HepG2 (cell line): ENCODE measurements around the gene MORN5. TPM values are rescaled to one million over a fixed set of nuclear protein-coding genes. Genes with fewer than 3 reads are reported as not detected.
A peak's percentile ranks its signal among the peaks of the same experiment; 100 is the strongest.

Experiments
- ATAD3A ChIP-seq: sonication (generic); formaldehyde crosslinking; IDR thresholded peaks from 2 replicates; pipeline ENCODE4 v1.4.0; 2020; ENCODE audit warnings: missing genetic modification reagents
- ATF6 ChIP-seq: sonication (generic); formaldehyde crosslinking; conservative IDR thresholded peaks from 2 replicates; pipeline ENCODE4 v1.4.0; 2020; ENCODE audit warnings: missing genetic modification reagents
- CSRNP2 ChIP-seq: sonication (generic); formaldehyde crosslinking; conservative IDR thresholded peaks from 2 replicates; pipeline ENCODE4 v1.8.0; 2022; ENCODE audit warnings: low read depth, missing genetic modification reagents
- EED ChIP-seq: sonication (generic); formaldehyde crosslinking; IDR thresholded peaks from 2 replicates; pipeline ENCODE4 v1.5.0; 2020; ENCODE audit warnings: mild to moderate bottlenecking, missing genetic modification reagents
- FIP1L1 ChIP-seq: fragments of 200-400 bp; formaldehyde crosslinking; IDR thresholded peaks from 2 replicates; pipeline ENCODE4 v1.6.1; 2018; ENCODE audit warnings: low read depth, mild to moderate bottlenecking, low read length, moderate library complexity, borderline replicate concordance; ENCODE audit not compliant: insufficient read depth
- FOXO4 ChIP-seq: sonication (generic); formaldehyde crosslinking; conservative IDR thresholded peaks from 2 replicates; pipeline ENCODE4 v1.8.1; 2023; ENCODE audit warnings: missing genetic modification reagents
- GPN1 ChIP-seq: sonication (generic); formaldehyde crosslinking; IDR thresholded peaks from 2 replicates; pipeline ENCODE4 v1.5.1; 2020; ENCODE audit warnings: missing genetic modification reagents, borderline replicate concordance
- MLLT10 ChIP-seq: sonication (generic); formaldehyde crosslinking; IDR thresholded peaks from 2 replicates; pipeline ENCODE4 v1.4.0; 2020; ENCODE audit warnings: missing genetic modification reagents
- NAIF1 ChIP-seq: sonication (generic); formaldehyde crosslinking; IDR thresholded peaks from 2 replicates; pipeline ENCODE4 v1.5.0; 2020; ENCODE audit warnings: mild to moderate bottlenecking, missing genetic modification reagents, borderline replicate concordance
- SIX1 ChIP-seq: sonication (generic); formaldehyde crosslinking; IDR thresholded peaks from 2 replicates; pipeline ENCODE4 v1.4.0; 2020; ENCODE audit warnings: missing genetic modification reagents, borderline replicate concordance
- STAG1 ChIP-seq: sonication (generic); formaldehyde crosslinking; IDR thresholded peaks from 2 replicates; pipeline ENCODE4 v1.4.0; 2020; ENCODE audit warnings: missing genetic modification reagents
- TBX3 ChIP-seq: fragments of 450-650 bp; IDR thresholded peaks from 2 replicates; pipeline ENCODE4 v1.6.1; 2017; ENCODE audit warnings: antibody characterized with exemption, mild to moderate bottlenecking, inconsistent platforms, borderline replicate concordance
- THAP7 ChIP-seq: sonication (generic); formaldehyde crosslinking; IDR thresholded peaks from 2 replicates; pipeline ENCODE4 v1.8.1; 2023; ENCODE audit warnings: mild to moderate bottlenecking, missing genetic modification reagents
- ZBTB25 ChIP-seq: IDR thresholded peaks from 2 replicates; pipeline ENCODE4 v1.6.1; 2018; ENCODE audit warnings: missing genetic modification reagents
- ZNF263 ChIP-seq: sonication (generic); formaldehyde crosslinking; IDR thresholded peaks from 2 replicates; pipeline ENCODE4 v1.4.0; 2020; ENCODE audit warnings: missing genetic modification reagents
- ZNF3 ChIP-seq: IDR thresholded peaks from 2 replicates; pipeline ENCODE4 v1.7.0; 2017; ENCODE audit warnings: inconsistent platforms
- ZNF431 ChIP-seq: sonication (generic); formaldehyde crosslinking; IDR thresholded peaks from 2 replicates; pipeline ENCODE4 v1.9.0; 2022; ENCODE audit warnings: missing genetic modification reagents, low read depth, mild to moderate bottlenecking, borderline replicate concordance
- ZNF510 ChIP-seq: sonication (generic); formaldehyde crosslinking; IDR thresholded peaks from 2 replicates; pipeline ENCODE4 v1.4.0; 2020; ENCODE audit warnings: low read depth, mild to moderate bottlenecking, missing genetic modification reagents
- ZNF674 ChIP-seq: sonication (generic); formaldehyde crosslinking; IDR thresholded peaks from 2 replicates; pipeline ENCODE4 v1.5.0; 2020; ENCODE audit warnings: low read depth, mild to moderate bottlenecking, missing genetic modification reagents
- ZSCAN22 ChIP-seq: sonication (generic); formaldehyde crosslinking; IDR thresholded peaks from 2 replicates; pipeline ENCODE4 v1.4.0; 2020; ENCODE audit warnings: mild to moderate bottlenecking, missing genetic modification reagents
- ZSCAN29 ChIP-seq: sonication (generic); formaldehyde crosslinking; conservative IDR thresholded peaks from 2 replicates; pipeline ENCODE4 v1.4.0; 2020; ENCODE audit warnings: mild to moderate bottlenecking, missing genetic modification reagents
- polyA plus RNA-seq, 8 experiments: library from polyadenylated mRNA; depleted of rRNA in 3 of 8; stranded (reverse) in 7 of 8; unstranded in 1 of 8; fragments of >200 nt; fragmentation: Illumina TruSeq in 4 of 8; extraction: Trizol in 4 of 8; gene quantifications; 2 replicates each; pipeline versions ENCODE4 v1.2.1 to v1.2.3, GENCODE V29; 2011 to 2016; ENCODE audit warnings: low read depth in 4 of 8, missing spikeins in 1 of 8, mixed read lengths in 1 of 8; ENCODE audit not compliant: insufficient read depth in 1 of 8
- total RNA-seq, 5 experiments: library from RNA; depleted of rRNA; stranded (reverse); fragments of >200 nt; fragmentation: Illumina TruSeq; extraction: Trizol; gene quantifications; 2 replicates each; pipeline ENCODE4 v1.2.3, GENCODE V29; 2016; ENCODE audit warnings: low read depth in 1 of 5

Gene MORN5
- total and polyA plus RNA-seq, 2 of the 13 experiments (the other 11 are each of a cell fraction or from before 2014, with no cell fraction given) = not detected

GRCh38 chr9:122190597-122191381 is 31.1 kb downstream of the MORN5 start (continued):
- TF ChIP-seq SIX1 (CRISPR knock-in tag) (no peak), ZNF510 (CRISPR knock-in tag) (no peak), STAG1 (CRISPR knock-in tag) (0 out of 2 replicates have a peak, but pooled peaks have one; percentile 2), ZNF431 (CRISPR knock-in tag) (no peak), ATAD3A (no peak), EED (CRISPR knock-in tag) (no peak), ZNF263 (CRISPR knock-in tag) (no peak), THAP7 (CRISPR knock-in tag) (no peak), FOXO4 (CRISPR knock-in tag) (no peak), GPN1 (CRISPR knock-in tag) (no peak), ZNF674 (no peak), MLLT10 (CRISPR knock-in tag) (no peak), NAIF1 (CRISPR knock-in tag) (no peak), FIP1L1 (no peak), TBX3 (no peak), ATF6 (no peak), ZSCAN22 (CRISPR knock-in tag) (no peak), CSRNP2 (CRISPR knock-in tag) (no peak), ZNF3 (CRISPR knock-in tag) (no peak), ZBTB25 (CRISPR knock-in tag) (peak; percentile 37; the same call in 1 of the 2 replicates), ZSCAN29 (CRISPR knock-in tag) (no peak)
